Rectal smooth muscle tissue (tissue), 1 donor: Measurements from ENCODE around the gene CDC6.

Experiments used
- H3K27ac ChIP-seq: one replicate; pipeline ENCODE4 v1.7.0; 2013; ENCODE audit warnings: low read depth, low read length, inconsistent platforms
- H3K27me3 ChIP-seq: one replicate; pipeline ENCODE4 v1.7.0; 2013; ENCODE audit warnings: low read length; ENCODE audit not compliant: control insufficient read depth, insufficient read depth
- H3K36me3 ChIP-seq: one replicate; pipeline ENCODE4 v1.7.0; 2013; ENCODE audit warnings: low read length; ENCODE audit not compliant: control insufficient read depth, insufficient read depth
- H3K4me1 ChIP-seq: one replicate; pipeline ENCODE4 v1.7.0; 2013; ENCODE audit warnings: low read length; ENCODE audit not compliant: control insufficient read depth, insufficient read depth
- H3K4me3 ChIP-seq: one replicate; pipeline ENCODE4 v1.7.0; 2013; ENCODE audit warnings: low read length
- H3K9ac ChIP-seq: one replicate; pipeline ENCODE4 v1.7.0; 2013; ENCODE audit warnings: low read length

The CDC6 gene

DNA sequence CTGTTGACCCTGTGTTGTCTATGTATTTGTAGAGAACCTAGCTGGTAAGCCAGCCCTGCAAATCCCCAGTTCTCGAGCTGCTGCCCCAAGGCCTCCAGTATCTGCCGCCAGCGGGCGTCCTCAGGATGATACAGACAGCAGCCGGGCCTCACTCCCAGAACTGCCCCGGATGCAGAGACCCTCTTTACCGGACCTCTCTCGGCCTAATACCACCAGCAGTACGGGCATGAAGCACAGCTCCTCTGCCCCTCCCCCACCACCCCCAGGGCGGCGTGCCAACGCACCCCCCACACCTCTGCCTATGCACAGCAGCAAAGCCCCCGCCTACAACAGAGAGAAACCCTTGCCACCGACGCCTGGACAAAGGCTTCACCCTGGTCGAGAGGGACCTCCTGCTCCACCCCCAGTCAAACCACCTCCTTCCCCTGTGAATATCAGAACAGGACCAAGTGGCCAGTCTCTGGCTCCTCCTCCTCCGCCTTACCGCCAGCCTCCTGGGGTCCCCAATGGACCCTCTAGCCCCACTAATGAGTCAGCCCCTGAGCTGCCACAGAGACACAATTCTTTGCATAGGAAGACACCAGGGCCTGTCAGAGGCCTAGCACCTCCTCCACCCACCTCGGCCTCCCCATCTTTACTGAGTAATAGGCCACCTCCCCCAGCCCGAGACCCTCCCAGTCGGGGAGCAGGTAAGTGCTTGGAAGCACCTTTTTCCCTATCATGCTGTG, 23.1 kb upstream of the CDC6 start:
- Histone ChIP-seq H3K4me3 (no peak overlapping the region), H3K9ac (no peak overlapping the region), H3K4me1 (no peaks in the 10 kb centered on the region), H3K27ac (no peak overlapping the region), H3K36me3 (peaks cover 17% of the 10 kb centered on the region), H3K27me3 (no peaks in the 10 kb centered on the region)

DNA sequence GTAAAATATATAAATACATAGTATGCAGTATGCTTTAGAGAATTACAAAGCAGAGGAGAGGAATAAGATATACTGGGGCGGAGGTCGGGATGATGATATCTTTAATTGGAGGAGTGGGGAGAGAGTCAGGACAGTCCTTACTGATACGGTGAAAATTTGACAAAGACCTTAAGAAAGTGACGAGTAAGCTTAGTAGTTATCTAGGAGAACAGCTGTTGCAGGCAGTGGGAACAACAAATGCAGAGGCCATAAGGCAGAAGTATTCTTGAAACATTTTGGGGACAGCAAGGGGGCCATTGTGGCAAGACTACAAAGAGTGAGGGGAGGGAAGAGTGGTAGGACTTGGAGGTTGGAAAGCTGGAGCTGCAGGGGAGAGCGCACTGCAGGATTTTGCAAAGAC, 22.3 kb upstream of the CDC6 start:
- Histone ChIP-seq H3K36me3 (peaks cover 17% of the 10 kb centered on the region), H3K27ac (no peak overlapping the region), H3K4me3 (no peak overlapping the region), H3K4me1 (no peaks in the 10 kb centered on the region), H3K27me3 (no peaks in the 10 kb centered on the region), H3K9ac (no peak overlapping the region)

DNA sequence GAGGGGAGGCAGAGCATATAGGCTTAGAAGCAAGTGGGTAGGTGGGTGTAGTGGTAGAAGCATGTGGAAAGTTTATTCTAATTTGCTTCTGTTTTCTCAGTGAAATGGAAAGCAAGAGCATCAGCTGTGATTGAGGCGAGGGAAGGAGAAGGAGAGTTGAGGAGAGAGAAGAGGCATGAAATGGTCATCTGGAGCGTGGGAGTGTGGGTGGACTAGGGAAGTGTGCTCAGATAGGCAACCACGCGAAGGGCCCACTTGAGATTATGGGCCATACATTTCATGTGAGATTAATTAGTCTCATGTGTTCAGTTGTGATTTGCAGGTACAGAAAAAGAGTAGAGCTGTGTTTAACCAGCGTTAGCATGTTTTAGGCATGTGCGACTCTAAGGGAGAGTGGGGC, 20.8 kb upstream of the CDC6 start:
- Histone ChIP-seq H3K36me3 (peaks cover 17% of the 10 kb centered on the region), H3K27ac (no peak overlapping the region), H3K4me1 (no peaks in the 10 kb centered on the region), H3K4me3 (no peak overlapping the region), H3K9ac (no peak overlapping the region), H3K27me3 (no peaks in the 10 kb centered on the region)

DNA sequence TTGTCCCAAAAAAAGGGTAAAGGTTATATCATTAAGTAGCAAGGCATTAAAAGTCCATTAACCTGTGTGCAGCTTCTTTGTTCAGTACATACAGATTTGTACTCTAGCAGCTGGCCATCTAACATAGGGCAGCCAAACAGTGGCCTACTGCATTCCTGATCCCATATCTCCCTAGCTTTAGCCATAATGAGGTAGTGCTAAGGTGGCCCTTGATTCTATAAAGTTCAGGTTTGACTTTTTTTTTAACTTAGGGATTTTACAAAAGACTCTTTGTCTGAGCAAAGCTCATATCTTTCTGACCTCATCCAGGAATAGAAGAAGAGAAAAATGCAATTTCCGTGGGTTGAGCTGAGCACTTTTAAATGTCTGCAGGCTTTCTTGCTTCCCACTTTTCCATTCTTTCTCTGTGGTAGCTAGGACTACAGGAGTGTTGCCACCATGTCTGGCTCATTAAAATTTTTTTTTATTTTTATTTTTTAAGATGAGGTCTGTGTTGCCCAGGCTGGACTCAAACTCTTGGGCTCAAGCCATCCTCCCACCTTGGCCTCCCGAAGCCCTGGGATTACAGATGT, 19.5 kb upstream of the CDC6 start:
- Histone ChIP-seq H3K27ac (no peak overlapping the region), H3K4me3 (no peak overlapping the region), H3K27me3 (no peaks in the 10 kb centered on the region), H3K4me1 (no peaks in the 10 kb centered on the region), H3K9ac (no peak overlapping the region), H3K36me3 (peaks cover 12% of the 10 kb centered on the region)

DNA sequence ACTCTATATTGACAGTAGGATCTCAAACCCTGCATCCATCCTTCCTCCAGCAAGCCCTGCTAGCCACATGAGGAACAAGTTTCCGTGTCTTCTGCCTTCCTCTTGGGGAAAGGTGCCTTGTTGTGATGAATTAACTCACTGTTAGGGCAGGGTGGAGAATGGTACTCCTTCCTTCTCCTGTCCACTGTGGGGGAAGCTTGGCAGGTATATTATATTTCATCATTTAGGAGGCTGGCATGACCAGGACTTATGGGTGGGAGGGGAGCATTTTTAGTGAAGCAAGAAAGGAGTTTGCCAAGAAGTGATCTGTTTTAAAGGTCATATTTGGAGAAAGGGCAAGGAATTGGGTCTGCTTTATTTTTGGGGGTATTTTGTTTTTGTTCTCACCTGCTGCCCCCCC, 9.3 kb upstream of the CDC6 start:
- H3K4me3 ChIP-seq: no peak overlapping the region
- H3K9ac ChIP-seq: no peak overlapping the region
- peaks cover 27% of the 10 kb centered on the region for H3K36me3 ChIP-seq
- H3K4me1 ChIP-seq: no peaks in the 10 kb centered on the region
- H3K27me3 ChIP-seq: no peaks in the 10 kb centered on the region
- H3K27ac ChIP-seq: no peak overlapping the region

DNA sequence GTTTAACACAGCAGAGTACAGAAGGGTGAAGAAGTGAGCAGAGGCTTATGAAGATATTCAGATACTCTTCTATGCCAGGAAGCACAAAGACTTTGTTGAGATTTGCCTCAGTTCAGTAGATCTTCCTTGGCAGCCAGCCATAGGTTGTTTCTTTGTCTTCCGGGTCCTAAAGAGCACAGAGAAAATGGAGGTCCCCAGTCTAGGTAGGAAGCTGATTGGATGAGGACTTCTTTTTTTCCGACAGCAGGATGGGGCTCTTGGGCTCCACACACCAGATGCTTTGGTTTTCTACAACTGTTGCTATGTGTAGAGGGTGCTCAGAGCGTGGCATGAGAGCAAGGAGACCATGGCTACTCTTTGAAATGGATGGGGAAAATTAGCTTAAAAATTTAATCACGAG, 8.3 kb upstream of the CDC6 start:
- peaks cover 21% of the 10 kb centered on the region for H3K36me3 ChIP-seq

DNA sequence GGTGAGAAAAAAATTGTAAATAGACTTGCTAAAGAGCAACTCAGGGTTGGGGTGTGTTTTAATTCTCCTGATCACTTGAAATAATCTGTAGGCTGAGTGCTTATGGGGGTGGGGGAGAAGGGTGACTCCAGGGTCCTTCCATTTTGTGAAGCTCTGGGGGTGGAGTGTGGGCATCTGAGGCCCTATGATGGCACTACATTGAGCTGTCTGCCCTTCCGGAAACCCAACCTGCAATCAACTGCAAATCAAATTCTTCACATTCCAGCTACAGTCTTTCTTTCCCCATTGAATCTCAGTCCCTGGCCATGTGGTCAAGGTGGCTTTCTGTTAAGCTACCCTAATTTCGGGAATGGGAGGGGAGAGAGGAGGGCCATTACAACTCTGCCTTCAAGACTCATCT, 6.0 kb upstream of the CDC6 start:
- H3K9ac ChIP-seq: no peak overlapping the region
- peaks cover 14% of the 10 kb centered on the region for H3K36me3 ChIP-seq
- H3K27ac ChIP-seq: no peak overlapping the region
- H3K4me1 ChIP-seq: no peaks in the 10 kb centered on the region
- no peaks in the 10 kb centered on the region for H3K27me3 ChIP-seq
- no peak overlapping the region for H3K4me3 ChIP-seq

More for the DNA sequence above, 8.3 kb upstream of the CDC6 start:
- Histone ChIP-seq H3K27ac (no peak overlapping the region), H3K9ac (no peak overlapping the region), H3K4me1 (no peaks in the 10 kb centered on the region), H3K27me3 (no peaks in the 10 kb centered on the region), H3K4me3 (no peak overlapping the region)

DNA sequence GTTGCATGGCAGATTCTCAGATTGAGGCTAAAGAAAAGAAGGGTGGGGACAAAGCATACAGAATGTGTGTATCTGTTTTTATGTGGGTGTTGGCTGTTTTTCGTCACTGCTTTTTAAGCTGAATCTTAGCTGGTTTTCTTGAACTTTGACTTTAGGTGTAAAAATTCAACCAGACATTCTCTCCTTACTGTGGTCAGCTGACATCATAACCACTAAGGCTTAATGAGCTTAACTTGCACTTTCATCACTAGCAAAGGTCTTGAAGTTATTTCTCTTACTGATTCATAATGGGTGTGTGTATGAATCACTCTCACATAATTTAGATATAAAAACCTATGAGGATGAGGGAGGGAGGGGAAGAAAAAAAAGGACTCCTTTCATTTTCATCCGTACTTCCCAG, 4.0 kb upstream of the CDC6 start:
- peaks cover 5% of the 10 kb centered on the region for H3K4me1 ChIP-seq
- peaks cover 8% of the 10 kb centered on the region for H3K36me3 ChIP-seq
- no peaks in the 10 kb centered on the region for H3K27me3 ChIP-seq
- H3K9ac ChIP-seq: no peak overlapping the region
- H3K27ac ChIP-seq: no peak overlapping the region
- H3K4me3 ChIP-seq: no peak overlapping the region

DNA sequence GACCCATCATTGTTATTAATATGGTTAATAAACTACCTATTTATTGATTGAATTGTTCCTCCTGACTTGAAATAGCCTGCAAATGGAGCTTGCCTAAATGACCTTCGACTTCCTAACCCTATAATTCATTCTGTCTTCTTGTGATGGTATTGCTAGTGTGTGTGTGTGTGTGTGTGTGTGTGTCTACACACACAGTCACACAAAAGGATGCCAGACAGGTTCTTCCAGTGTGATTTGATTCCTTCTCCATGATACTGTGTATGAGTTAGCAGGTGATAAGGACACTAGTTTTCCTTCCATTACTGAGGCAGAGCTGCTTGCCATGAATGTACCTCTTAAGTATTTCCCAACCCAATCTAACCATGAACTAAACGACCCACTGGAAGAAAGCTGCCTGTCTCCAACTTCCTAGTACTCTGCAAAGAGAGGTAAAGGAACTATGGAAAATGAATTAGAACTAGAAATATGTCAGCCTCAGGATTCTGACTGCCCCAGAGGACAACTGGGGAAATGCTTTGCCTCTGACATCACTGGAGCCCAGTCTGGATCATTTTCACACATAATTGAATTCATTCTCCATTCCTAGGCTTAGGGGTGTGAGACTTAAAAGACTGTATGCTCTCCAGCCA, 3.5 kb upstream of the CDC6 start:
- Histone ChIP-seq H3K4me1 (peaks cover 5% of the 10 kb centered on the region), H3K27me3 (no peaks in the 10 kb centered on the region), H3K9ac (no peak overlapping the region), H3K4me3 (no peak overlapping the region), H3K36me3 (peaks cover 4% of the 10 kb centered on the region), H3K27ac (peak overlapping the region; percentile 55)

DNA sequence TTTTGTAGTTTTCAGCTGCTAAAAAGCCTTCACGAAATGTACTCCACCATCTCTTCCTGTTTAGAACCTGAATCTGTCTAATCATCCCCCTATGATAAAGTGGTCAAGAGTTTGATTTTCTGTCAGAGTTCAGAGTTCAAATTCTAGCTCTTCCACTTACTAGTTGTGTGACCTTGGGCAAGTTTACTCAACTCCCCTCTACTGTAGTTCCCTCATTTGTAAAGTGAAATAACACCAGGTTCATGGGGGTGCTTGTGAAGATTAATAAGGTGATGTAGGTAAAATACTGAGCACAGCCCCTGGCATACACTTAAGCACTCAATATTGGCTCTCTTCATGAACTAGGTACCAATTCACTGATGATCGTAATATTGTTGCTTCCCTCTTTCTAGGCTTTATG, 1.2 kb upstream of the CDC6 start:
- Histone ChIP-seq H3K4me1 (peaks cover 7% of the 10 kb centered on the region), H3K36me3 (no peaks in the 10 kb centered on the region)

DNA sequence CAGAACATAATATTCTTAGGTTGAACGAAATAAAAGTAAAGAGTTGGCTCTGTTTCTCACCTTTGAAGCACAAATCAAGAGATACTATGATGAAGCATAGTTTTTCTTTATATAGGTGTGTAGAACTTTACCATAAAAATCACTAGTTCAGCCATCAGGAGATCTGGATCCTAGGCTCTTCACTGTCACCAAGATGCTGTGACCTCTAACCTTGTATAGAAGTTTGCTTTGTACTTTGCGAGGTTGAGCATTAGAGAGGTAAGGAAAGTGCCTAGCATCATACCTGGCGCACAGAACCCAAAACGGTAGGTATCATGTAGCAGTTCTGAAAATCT, 553 bp upstream of the CDC6 start:
- H3K4me1 ChIP-seq: peaks cover 7% of the 10 kb centered on the region
- H3K36me3 ChIP-seq: no peaks in the 10 kb centered on the region
- H3K27me3 ChIP-seq: no peaks in the 10 kb centered on the region
- no peak overlapping the region for H3K27ac ChIP-seq
- peak overlapping the region; percentile 47 for H3K4me3 ChIP-seq
- H3K9ac ChIP-seq: no peak overlapping the region

More for the DNA sequence above, 1.2 kb upstream of the CDC6 start:
- Histone ChIP-seq H3K27ac (no peak overlapping the region), H3K27me3 (no peaks in the 10 kb centered on the region), H3K9ac (no peak overlapping the region), H3K4me3 (no peak overlapping the region)

DNA sequence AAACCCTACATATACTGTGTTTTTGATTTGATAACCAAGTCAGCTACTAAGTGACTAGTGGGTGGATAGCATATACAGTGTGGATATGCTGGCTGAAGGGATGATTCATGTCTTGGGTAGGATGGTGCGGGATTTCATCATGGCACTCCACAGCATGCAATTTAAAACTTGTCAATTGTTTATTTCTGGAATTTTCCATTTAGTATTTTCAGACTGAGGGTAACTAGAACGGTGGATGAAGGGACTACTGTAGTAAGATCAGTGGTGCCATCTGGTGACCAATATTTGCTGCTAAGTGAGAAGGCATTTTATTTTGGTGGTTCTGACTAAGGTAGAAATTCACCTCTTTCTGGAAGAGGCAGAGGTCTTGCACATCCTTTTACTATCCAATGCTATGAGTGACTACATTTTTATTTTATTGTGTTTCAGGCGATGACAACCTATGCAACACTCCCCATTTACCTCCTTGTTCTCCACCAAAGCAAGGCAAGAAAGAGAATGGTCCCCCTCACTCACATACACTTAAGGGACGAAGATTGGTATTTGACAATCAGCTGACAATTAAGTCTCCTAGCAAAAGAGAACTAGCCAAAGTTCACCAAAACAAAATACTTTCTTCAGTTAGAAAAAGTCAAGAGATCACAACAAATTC, 3.1 kb downstream of the CDC6 start:
- no peak overlapping the region for H3K9ac ChIP-seq
- no peaks in the 10 kb centered on the region for H3K36me3 ChIP-seq
- H3K4me3 ChIP-seq: no peak overlapping the region
- no peak overlapping the region for H3K27ac ChIP-seq
- peaks cover 7% of the 10 kb centered on the region for H3K4me1 ChIP-seq
- no peaks in the 10 kb centered on the region for H3K27me3 ChIP-seq
